B cell (primary cell): ENCODE data around the gene CDKN1C. TPM values are rescaled to one million over a fixed set of nuclear protein-coding genes. Genes with fewer than 3 reads are reported as not detected.

Experiments
- ATAC-seq: fragments of 200-7000 bp; cut with Tn5 transposase; one replicate; pipeline ENCODE4 v1.10.0; 2021; ENCODE audit warnings: low read depth, mild to moderate bottlenecking, moderate number of reproducible peaks, moderate library complexity
- CTCF ChIA-PET: fragments of 350-600 bp; sonication (Branson Sonifier 250); formaldehyde crosslinking; loops from one replicate; lab custom pipeline; 2021; ENCODE audit warnings: antibody characterized with exemption, inconsistent platforms; lab: Charles Lee
- POLR2A ChIA-PET: fragments of 350-600 bp; sonication (Branson Sonifier 250); formaldehyde crosslinking; loops from one replicate; lab custom pipeline; 2021; ENCODE audit warnings: antibody characterized with exemption; lab: Charles Lee
- DNase-seq: peaks from one replicate; pipeline ENCODE4 v3.0.0; 2013
- H2AFZ ChIP-seq: 2 replicates; pipeline ENCODE4 v1.6.1; 2012; ENCODE audit warnings: mild to moderate bottlenecking, low read depth, low read length; ENCODE audit not compliant: insufficient read depth, poor library complexity, severe bottlenecking
- H3K27ac ChIP-seq, 2 donors: 1 replicate in 1 of 2; 2 replicates in 1 of 2; pipeline ENCODE4 v1.5.1; 2012 to 2013; ENCODE audit warnings: low read length in 2 of 2, mild to moderate bottlenecking in 2 of 2, moderate library complexity in 1 of 2
- H3K27me3 ChIP-seq, 4 experiments: fragments of 200-600 bp in 1 of 4; sonication (generic) in 1 of 4; replicated peaks in 1 of 4; 1 replicate in 2 of 4; 2 replicates in 2 of 4; pipeline versions ENCODE4 v1.6.1 to v1.7.0; 2013 to 2016; ENCODE audit warnings: low read length in 3 of 4, mild to moderate bottlenecking in 2 of 4, mixed read lengths in 1 of 4, moderate library complexity in 1 of 4; ENCODE audit not compliant: insufficient read depth in 4 of 4, control insufficient read depth in 3 of 4; ENCODE audit errors: control extremely low read depth in 1 of 4
- H3K36me3 ChIP-seq, 2 experiments: replicated peaks in 1 of 2; 1 replicate in 1 of 2; 2 replicates in 1 of 2; pipeline versions ENCODE4 v1.6.1 to v1.7.1; 2013; ENCODE audit warnings: low read length in 1 of 2; ENCODE audit not compliant: insufficient read depth in 2 of 2, control insufficient read depth in 1 of 2; ENCODE audit errors: control extremely low read depth in 1 of 2, extremely low read depth in 1 of 2
- H3K4me1 ChIP-seq, 2 donors: fragments of 200-600 bp in 1 of 2; sonication (generic) in 1 of 2; 1 replicate in 1 of 2; 2 replicates in 1 of 2; pipeline versions ENCODE4 v1.5.1 to v1.6.1; 2013 to 2017; ENCODE audit warnings: low read length in 2 of 2; ENCODE audit not compliant: control insufficient read depth in 2 of 2, insufficient read depth in 2 of 2
- H3K4me2 ChIP-seq: replicated peaks from 2 replicates; pipeline ENCODE3; 2012; ENCODE audit warnings: mild to moderate bottlenecking, low read depth, low read length; ENCODE audit not compliant: poor library complexity, severe bottlenecking
- H3K4me3 ChIP-seq, 5 experiments: fragments of 200-600 bp in 1 of 5; sonication (generic) in 1 of 5; 1 replicate in 3 of 5; 2 replicates in 2 of 5; pipeline versions ENCODE4 v1.5.1 to v1.7.0; 2011 to 2016; ENCODE audit warnings: low read length in 4 of 5, mild to moderate bottlenecking in 4 of 5, low read depth in 2 of 5, control low read depth in 1 of 5, moderate library complexity in 1 of 5; ENCODE audit not compliant: insufficient read depth in 1 of 5; ENCODE audit errors: control extremely low read depth in 1 of 5, extremely low read depth in 1 of 5
- H3K79me2 ChIP-seq: fragments of 200-600 bp; sonication (generic); one replicate; pipeline ENCODE4 v1.6.0; 2016; ENCODE audit warnings: low read length; ENCODE audit not compliant: control insufficient read depth, insufficient read depth
- H3K9ac ChIP-seq: fragments of 200-600 bp; sonication (generic); 2 replicates; pipeline ENCODE4 v1.6.1; 2017; ENCODE audit warnings: mild to moderate bottlenecking, low read length, moderate library complexity
- H3K9me3 ChIP-seq, 3 donors: one replicate each; pipeline versions ENCODE4 v1.6.1 to v1.7.1; 2013; ENCODE audit warnings: low read length in 2 of 3; ENCODE audit not compliant: control insufficient read depth in 2 of 3, insufficient read depth in 1 of 3; ENCODE audit errors: control extremely low read depth in 1 of 3
- H4K20me1 ChIP-seq: 2 replicates; pipeline ENCODE4 v1.6.0; 2012; ENCODE audit warnings: mild to moderate bottlenecking, low read length; ENCODE audit not compliant: insufficient read depth, control insufficient read depth, poor library complexity, severe bottlenecking
- H3K27ac Mint-ChIP-seq: one replicate; pipeline ENCODE4 v1.8.0; 2021; ENCODE audit warnings: mixed read lengths
- H3K27me3 Mint-ChIP-seq: one replicate; pipeline ENCODE4 v1.8.0; 2021; ENCODE audit warnings: mixed read lengths
- H3K4me1 Mint-ChIP-seq: one replicate; pipeline ENCODE4 v1.8.0; 2021; ENCODE audit warnings: mixed read lengths
- H3K4me3 Mint-ChIP-seq: one replicate; pipeline ENCODE4 v1.8.0; 2021; ENCODE audit warnings: mixed read lengths
- H3K9me3 Mint-ChIP-seq: one replicate; pipeline ENCODE4 v1.8.0; 2022; ENCODE audit warnings: mixed read lengths; ENCODE audit not compliant: insufficient read depth
- EZH2 ChIP-seq: IDR thresholded peaks from 2 replicates; pipeline ENCODE4 v1.6.1; 2012; ENCODE audit warnings: borderline replicate concordance, low read depth, mild to moderate bottlenecking, moderate library complexity, low read length; ENCODE audit not compliant: insufficient read depth, poor library complexity, severe bottlenecking
- WGBS: methylation state at CpG from one replicate; pipeline ENCODE4 v1.1.5; 2013; ENCODE audit warnings: missing lambda C conversion rate; ENCODE audit not compliant: insufficient coverage; 5-methylcytosine and 5-hydroxymethylcytosine counted together
- intact Hi-C: fragments of 100-400 bp; cut with micrococcal nuclease; formaldehyde crosslinking; loops from one replicate; pipeline ENCODE4 v1.10.0; 2022
- polyA plus RNA-seq: library from polyadenylated mRNA; depleted of rRNA; stranded (reverse); fragments of >200 nt; gene quantifications from 2 replicates; pipeline ENCODE4 v1.2.3, GENCODE V29; 2012
- total RNA-seq, 2 donors: library from RNA; stranded (reverse); fragments of 120-200 nt in 1 of 2; gene quantifications; 1 replicate in 1 of 2; 2 replicates in 1 of 2; pipeline versions ENCODE4 v1.2.3 to v1.2.4, GENCODE V29; 2013 to 2022
- TF ChIP-seq, protein P1 (sequence below): fragments of 200-600 bp; IDR thresholded peaks from one replicate; pipeline ENCODE4 v1.8.0; 2022; ENCODE audit warnings: antibody characterized with exemption, mild to moderate bottlenecking

Gene CDKN1C
- total and polyA plus RNA-seq, 2 donors (not counting 1 experiment from before 2014, with no cell fraction given): 0.58 to 8.0 TPM

DNA sequence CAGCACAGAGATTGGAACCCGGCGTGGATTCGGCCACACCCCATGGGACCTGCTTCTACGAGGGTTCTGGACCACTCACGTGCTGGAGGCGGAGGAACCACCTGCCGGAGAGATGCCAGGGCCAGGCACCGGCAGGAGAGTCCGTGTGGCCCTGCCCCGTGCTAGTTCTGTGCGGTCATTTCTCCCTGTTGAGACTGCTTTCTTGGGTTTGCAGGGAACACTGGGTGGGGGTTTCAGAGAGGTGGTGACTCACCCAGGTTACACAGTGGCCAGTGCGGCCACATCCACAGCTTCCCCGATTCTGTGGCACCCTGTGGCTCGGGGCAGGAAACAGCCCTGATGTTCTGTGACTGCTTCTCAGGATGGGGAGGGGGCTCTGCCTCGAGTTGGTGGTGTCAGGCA, 47.3 kb upstream of the CDKN1C start:
- WGBS: 64% methylated on average over 12 of the region's 15 CpGs
- ATAC-seq: no peak
- intact Hi-C loops: no loop called here

More for the DNA sequence above, 47.3 kb upstream of the CDKN1C start:
- Histone ChIP-seq H3K9me3 (peaks cover 0 to 20% (median 4%) of the 10 kb centered on the region in 3 donors), H3K4me3 (no peak overlapping the region), H4K20me1 (peaks cover 5% of the 10 kb centered on the region), H3K4me1 (peaks cover 27 to 28% of the 10 kb centered on the region in 2 donors), H2AFZ (no peak overlapping the region), H3K27ac (no peak overlapping the region), H3K4me2 (no peak overlapping the region), H3K27me3 (peaks cover 0 to 46% (median 15%) of the 10 kb centered on the region in 4 experiments), H3K9ac (no peak overlapping the region), H3K36me3 (no peaks in the 10 kb centered on the region), H3K79me2 (no peaks in the 10 kb centered on the region)
- H3K4me3 Mint-ChIP-seq: no peak overlapping the region
- H3K27ac Mint-ChIP-seq: no peak overlapping the region
- H3K9me3 Mint-ChIP-seq: peaks cover 5% of the 10 kb centered on the region
- ChIA-PET POLR2A (no interaction called here), CTCF (interaction anchor here (1.6 to 3.1 kb wide), 2 partner anchors 158 to 400 kb away, joined by 5 to 12 read pairs; no protein-coding TSS in a partner anchor)
- H3K4me1 Mint-ChIP-seq: peaks cover 16% of the 10 kb centered on the region
- no peak for TF ChIP-seq EZH2
- TF ChIP-seq, protein P1, sequence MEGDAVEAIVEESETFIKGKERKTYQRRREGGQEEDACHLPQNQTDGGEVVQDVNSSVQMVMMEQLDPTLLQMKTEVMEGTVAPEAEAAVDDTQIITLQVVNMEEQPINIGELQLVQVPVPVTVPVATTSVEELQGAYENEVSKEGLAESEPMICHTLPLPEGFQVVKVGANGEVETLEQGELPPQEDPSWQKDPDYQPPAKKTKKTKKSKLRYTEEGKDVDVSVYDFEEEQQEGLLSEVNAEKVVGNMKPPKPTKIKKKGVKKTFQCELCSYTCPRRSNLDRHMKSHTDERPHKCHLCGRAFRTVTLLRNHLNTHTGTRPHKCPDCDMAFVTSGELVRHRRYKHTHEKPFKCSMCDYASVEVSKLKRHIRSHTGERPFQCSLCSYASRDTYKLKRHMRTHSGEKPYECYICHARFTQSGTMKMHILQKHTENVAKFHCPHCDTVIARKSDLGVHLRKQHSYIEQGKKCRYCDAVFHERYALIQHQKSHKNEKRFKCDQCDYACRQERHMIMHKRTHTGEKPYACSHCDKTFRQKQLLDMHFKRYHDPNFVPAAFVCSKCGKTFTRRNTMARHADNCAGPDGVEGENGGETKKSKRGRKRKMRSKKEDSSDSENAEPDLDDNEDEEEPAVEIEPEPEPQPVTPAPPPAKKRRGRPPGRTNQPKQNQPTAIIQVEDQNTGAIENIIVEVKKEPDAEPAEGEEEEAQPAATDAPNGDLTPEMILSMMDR: no peak
- DNase-seq: no peak
- peaks cover 16% of the 10 kb centered on the region for H3K27me3 Mint-ChIP-seq
